ENCODE data around the gene ANP32A. TPM values are rescaled to one million over a fixed set of nuclear protein-coding genes. Genes with fewer than 3 reads are reported as not detected.

Gene ANP32A
- total and polyA plus RNA-seq, 2 donors: 56.3 to 80.1 TPM

- Histone ChIP-seq H3K4me1 (ENCODE audit: insufficient read depth) (peaks cover 2% of the 10 kb centered on the region), H3K27ac (ENCODE audit: low read depth) (no peak overlapping the region), H3K36me3 (ENCODE audit: insufficient read depth) (no peaks in the 10 kb centered on the region), H3K4me3 (ENCODE audit: low read depth, low read length) (no peak overlapping the region)
- DNase-seq (ENCODE audit: extremely low spot score): no peak
- WGBS: 81% methylated on average over 9 of the region's 9 CpGs
Observed at GRCh38 chr15:68798346-68799094, 22.2 kb downstream of the ANP32A start.

DNA sequence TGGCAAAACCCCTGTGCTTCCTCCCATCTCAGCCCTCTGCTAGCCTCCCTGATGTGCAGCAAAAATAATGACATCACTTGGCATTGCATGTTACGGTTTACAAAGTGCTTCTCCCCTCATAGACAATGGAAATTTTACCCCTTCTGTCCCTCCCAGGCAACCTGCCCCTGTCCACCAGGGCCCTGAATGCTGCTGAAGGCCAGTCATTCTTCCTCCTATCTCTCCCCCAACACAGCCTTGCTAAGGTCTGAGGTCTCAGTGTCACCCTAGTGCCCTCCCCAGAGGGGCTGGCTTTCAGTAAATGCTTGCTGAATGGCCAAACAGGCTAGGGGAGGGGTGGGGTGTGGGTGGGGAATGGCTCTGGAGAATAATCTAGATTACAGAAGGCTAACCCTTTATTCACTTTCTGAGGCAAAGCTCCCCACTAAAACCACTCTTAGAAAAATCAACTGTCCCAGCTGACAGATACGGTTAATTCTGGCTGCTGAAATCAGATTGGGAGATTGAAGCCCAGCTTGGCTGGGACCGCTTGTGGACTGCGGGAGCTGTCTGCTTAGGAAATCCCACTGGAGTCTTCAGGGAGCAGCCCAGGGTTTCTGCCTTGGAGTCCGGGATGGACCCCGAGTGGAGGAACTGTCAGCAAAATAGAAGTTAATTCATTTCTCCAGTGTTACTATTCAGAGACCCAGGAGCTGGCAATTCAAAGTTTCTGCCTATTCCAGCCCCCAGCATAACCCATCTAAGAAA, 22.9 kb downstream of the ANP32A start:
- H3K36me3 ChIP-seq (ENCODE audit: insufficient read depth): no peaks in the 10 kb centered on the region
- H3K4me1 ChIP-seq (ENCODE audit: insufficient read depth): no peaks in the 10 kb centered on the region
- no peak overlapping the region for H3K4me3 ChIP-seq (ENCODE audit: low read depth, low read length)
- H3K27ac ChIP-seq (ENCODE audit: low read depth): no peak overlapping the region
- no peak for DNase-seq (ENCODE audit: extremely low spot score)
- WGBS: 57% methylated on average over 6 of the region's 6 CpGs

DNA sequence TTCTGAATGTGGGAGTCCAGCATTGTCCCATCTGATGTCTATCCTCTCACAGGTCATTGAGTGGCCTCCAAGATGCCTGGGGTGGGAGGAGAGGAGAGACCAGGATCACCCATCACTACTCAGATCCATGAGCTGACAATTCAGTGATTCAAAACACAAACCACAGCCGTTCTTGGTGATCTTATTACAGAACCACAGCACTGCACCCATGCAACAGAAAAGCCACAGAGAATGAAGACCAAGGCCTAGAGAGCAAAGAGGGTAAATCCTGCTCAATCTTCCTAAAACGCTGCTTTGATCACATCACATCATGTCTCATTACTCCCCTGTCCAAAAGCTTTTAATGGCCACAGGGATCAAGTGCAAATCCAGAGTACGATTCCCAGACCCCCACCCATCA, 23.5 kb downstream of the ANP32A start:
- H3K4me1 ChIP-seq (ENCODE audit: insufficient read depth): no peaks in the 10 kb centered on the region
- 50% methylated on average over 3 of the region's 3 CpGs for WGBS
- no peak for DNase-seq (ENCODE audit: extremely low spot score)
- no peak overlapping the region for H3K4me3 ChIP-seq (ENCODE audit: low read depth, low read length)
- no peaks in the 10 kb centered on the region for H3K36me3 ChIP-seq (ENCODE audit: insufficient read depth)
- no peak overlapping the region for H3K27ac ChIP-seq (ENCODE audit: low read depth)

DNA sequence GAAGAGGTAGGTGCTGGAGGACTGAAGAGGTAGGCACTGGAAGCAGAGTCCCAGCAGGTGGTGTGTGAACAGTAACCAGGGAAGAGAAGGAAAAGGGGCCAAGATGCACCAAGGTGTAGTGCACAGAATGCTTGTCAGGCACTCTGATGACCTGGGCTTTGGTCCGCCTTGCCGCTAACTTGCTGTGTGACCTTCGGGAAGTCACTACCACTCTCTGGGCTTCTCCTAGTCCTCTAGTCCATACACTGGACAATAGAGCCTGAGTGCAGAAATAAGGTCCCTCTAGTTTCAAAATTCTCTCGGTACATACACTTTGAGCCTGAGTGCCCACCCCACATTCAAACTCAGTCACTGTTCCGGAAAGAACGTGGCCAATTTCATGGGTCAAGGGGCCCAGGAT, 24.1 kb downstream of the ANP32A start:
- Histone ChIP-seq H3K4me1 (ENCODE audit: insufficient read depth) (no peaks in the 10 kb centered on the region), H3K4me3 (ENCODE audit: low read depth, low read length) (no peak overlapping the region), H3K36me3 (ENCODE audit: insufficient read depth) (no peaks in the 10 kb centered on the region), H3K27ac (ENCODE audit: low read depth) (no peak overlapping the region)
- DNase-seq (ENCODE audit: extremely low spot score): no peak
- WGBS: 97% methylated on average over 6 of the region's 6 CpGs

- 18% methylated on average over 20 of the region's 20 CpGs for WGBS
- peak; percentile 83 for DNase-seq (ENCODE audit: extremely low spot score)
- Histone ChIP-seq H3K4me3 (ENCODE audit: low read depth, low read length) (no peak overlapping the region), H3K27ac (ENCODE audit: low read depth) (no peak overlapping the region), H3K4me1 (ENCODE audit: insufficient read depth) (no peaks in the 10 kb centered on the region), H3K36me3 (ENCODE audit: insufficient read depth) (no peaks in the 10 kb centered on the region)
Observed at GRCh38 chr15:68795298-68795848, 25.3 kb downstream of the ANP32A start.

GRCh38 chr15:68794863-68795262, 25.8 kb downstream of the ANP32A start:
- Histone ChIP-seq H3K27ac (ENCODE audit: low read depth) (peak overlapping the region; percentile 6), H3K36me3 (ENCODE audit: insufficient read depth) (no peaks in the 10 kb centered on the region), H3K4me1 (ENCODE audit: insufficient read depth) (peaks cover 2% of the 10 kb centered on the region), H3K4me3 (ENCODE audit: low read depth, low read length) (no peak overlapping the region)
- DNase-seq (ENCODE audit: extremely low spot score): no peak
- 46% methylated on average over 5 of the region's 5 CpGs for WGBS

DNA sequence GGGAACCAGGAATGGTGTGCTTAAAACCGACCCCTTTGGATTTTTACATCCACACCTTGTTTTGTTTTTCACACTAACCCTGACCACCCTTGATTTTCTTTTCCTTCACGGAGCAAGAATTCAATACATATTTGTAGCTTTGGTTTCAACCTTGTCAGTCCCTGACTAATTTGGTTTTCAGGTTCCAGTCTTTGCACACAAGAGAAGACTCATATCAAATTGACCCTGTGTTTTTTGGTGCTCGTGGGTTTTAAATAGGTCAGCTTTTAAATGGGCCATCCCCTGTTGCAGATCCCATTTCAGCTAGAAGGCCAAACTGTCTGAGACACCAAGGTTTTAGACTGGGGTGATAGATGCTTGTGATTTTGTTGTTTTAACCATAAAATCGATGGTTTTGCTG, 26.4 kb downstream of the ANP32A start:
- H3K4me3 ChIP-seq (ENCODE audit: low read depth, low read length): no peak overlapping the region
- no peaks in the 10 kb centered on the region for H3K36me3 ChIP-seq (ENCODE audit: insufficient read depth)
- no peak overlapping the region for H3K27ac ChIP-seq (ENCODE audit: low read depth)
- DNase-seq (ENCODE audit: extremely low spot score): no peak
- 82% methylated on average over 4 of the region's 4 CpGs for WGBS
- H3K4me1 ChIP-seq (ENCODE audit: insufficient read depth): peaks cover 2% of the 10 kb centered on the region

DNA sequence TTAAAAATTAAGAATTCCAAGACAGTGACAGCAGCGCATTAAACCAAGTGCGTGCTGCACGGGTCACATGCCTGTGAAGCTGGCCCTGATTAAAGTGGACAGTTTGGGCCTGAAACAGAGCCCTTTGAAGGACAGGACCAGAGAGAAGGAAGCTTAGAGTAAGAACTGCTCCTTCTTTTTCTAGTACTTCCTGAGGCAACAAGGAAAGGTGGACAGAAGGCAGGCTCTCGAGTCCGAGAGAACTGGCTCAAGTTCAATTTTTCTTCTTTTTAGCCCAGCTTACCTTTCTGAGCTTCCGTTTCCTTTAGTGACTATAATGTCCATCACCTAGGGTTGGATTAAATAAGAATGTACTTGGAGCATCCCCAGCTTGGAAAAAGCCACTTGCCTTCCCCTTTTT, 26.9 kb downstream of the ANP32A start:
- no peak for DNase-seq (ENCODE audit: extremely low spot score)
- no peaks in the 10 kb centered on the region for H3K36me3 ChIP-seq (ENCODE audit: insufficient read depth)
- no peak overlapping the region for H3K27ac ChIP-seq (ENCODE audit: low read depth)
- no peak overlapping the region for H3K4me3 ChIP-seq (ENCODE audit: low read depth, low read length)
- H3K4me1 ChIP-seq (ENCODE audit: insufficient read depth): peaks cover 2% of the 10 kb centered on the region
- 77% methylated on average over 6 of the region's 6 CpGs for WGBS

GRCh38 chr15:68792901-68793766, 27.6 kb downstream of the ANP32A start:
- DNase-seq (ENCODE audit: extremely low spot score): no peak
- H3K27ac ChIP-seq (ENCODE audit: low read depth): no peak overlapping the region
- 75% methylated on average over 14 of the region's 14 CpGs for WGBS
- H3K4me1 ChIP-seq (ENCODE audit: insufficient read depth): peaks cover 2% of the 10 kb centered on the region
- H3K36me3 ChIP-seq (ENCODE audit: insufficient read depth): no peaks in the 10 kb centered on the region
- no peak overlapping the region for H3K4me3 ChIP-seq (ENCODE audit: low read depth, low read length)

DNA sequence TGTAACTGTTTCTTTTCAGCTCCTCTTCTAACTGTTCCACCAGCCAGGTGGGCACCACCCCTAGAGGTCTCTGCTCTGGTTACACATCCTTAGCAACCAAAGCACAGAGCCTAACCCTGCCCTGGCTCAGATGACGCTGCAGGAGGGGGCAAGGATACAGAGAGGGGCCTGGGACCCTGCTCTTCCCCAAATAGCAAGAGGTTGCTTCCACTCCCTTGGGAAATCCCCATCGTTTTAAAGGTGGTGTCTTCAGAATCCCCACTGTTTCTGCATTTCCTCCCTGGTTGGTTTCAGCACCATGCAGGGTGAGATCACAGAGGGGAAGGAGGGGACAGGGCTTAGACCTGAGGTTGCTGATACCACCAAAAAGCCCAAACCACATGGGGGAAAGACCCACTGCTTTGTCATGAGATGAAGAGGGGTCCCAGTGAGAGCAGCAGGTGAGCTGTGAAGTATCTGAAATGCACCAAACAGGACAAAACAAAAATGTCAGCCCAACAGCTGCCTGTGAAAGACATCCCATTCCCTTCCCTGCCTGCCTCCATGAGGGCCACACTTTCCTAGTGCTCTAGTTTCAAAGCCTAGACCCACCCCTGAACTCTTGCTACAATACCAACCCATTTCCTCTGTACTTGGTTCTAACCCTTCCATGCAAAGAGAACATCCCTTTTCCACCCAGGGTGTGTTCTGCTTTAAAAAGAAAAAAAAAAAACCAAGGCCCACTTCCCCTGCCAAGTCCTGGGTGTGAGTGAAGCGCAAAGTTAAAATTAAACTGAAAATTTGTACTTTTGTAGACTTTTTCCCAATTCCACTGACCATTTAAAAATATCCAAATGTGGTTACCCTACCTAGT, 29.0 kb downstream of the ANP32A start:
- Histone ChIP-seq H3K27ac (ENCODE audit: low read depth) (no peak overlapping the region), H3K4me1 (ENCODE audit: insufficient read depth) (peaks cover 2% of the 10 kb centered on the region), H3K36me3 (ENCODE audit: insufficient read depth) (no peaks in the 10 kb centered on the region), H3K4me3 (ENCODE audit: low read depth, low read length) (no peak overlapping the region)
- no peak for DNase-seq (ENCODE audit: extremely low spot score)
- WGBS: 71% methylated on average over 3 of the region's 3 CpGs

GRCh38 chr15:68790910-68791309, 29.8 kb downstream of the ANP32A start:
- Histone ChIP-seq H3K4me3 (ENCODE audit: low read depth, low read length) (no peak overlapping the region), H3K36me3 (ENCODE audit: insufficient read depth) (no peaks in the 10 kb centered on the region), H3K27ac (ENCODE audit: low read depth) (no peak overlapping the region), H3K4me1 (ENCODE audit: insufficient read depth) (peaks cover 2% of the 10 kb centered on the region)
- 96% methylated on average over 2 of the region's 2 CpGs for WGBS
- DNase-seq (ENCODE audit: extremely low spot score): no peak

GRCh38 chr15:68790242-68790575, 30.5 kb downstream of the ANP32A start:
- 62% methylated on average over 8 of the region's 8 CpGs for WGBS
- Histone ChIP-seq H3K27ac (ENCODE audit: low read depth) (no peak overlapping the region), H3K36me3 (ENCODE audit: insufficient read depth) (no peaks in the 10 kb centered on the region), H3K4me3 (ENCODE audit: low read depth, low read length) (no peak overlapping the region), H3K4me1 (ENCODE audit: insufficient read depth) (peaks cover 2% of the 10 kb centered on the region)
- DNase-seq (ENCODE audit: extremely low spot score): no peak
